Activated naive CD8-positive, alpha-beta T cell (primary cell): ENCODE results near the gene ZNF232.
"Not testable (repeated sequence)": the region's sequence is repeated elsewhere in the genome, so short reads cannot be mapped to it uniquely, and the experiment has no call there.

Source experiments
- H3K27ac Mint-ChIP-seq: one replicate; pipeline ENCODE4 v1.8.0; 2021; ENCODE audit warnings: mixed read lengths
- H3K27me3 Mint-ChIP-seq: one replicate; pipeline ENCODE4 v1.8.0; 2021; ENCODE audit warnings: mixed read lengths
- H3K36me3 Mint-ChIP-seq: one replicate; pipeline ENCODE4 v1.8.0; 2021; ENCODE audit warnings: mixed read lengths
- H3K4me1 Mint-ChIP-seq: one replicate; pipeline ENCODE4 v1.8.0; 2021; ENCODE audit warnings: low read depth, mixed read lengths
- H3K4me3 Mint-ChIP-seq: one replicate; pipeline ENCODE4 v1.8.0; 2021; ENCODE audit warnings: mild to moderate bottlenecking, mixed read lengths
- H3K9me3 Mint-ChIP-seq: one replicate; pipeline ENCODE4 v1.8.0; 2021; ENCODE audit warnings: low read depth, mixed read lengths

Gene ZNF232

DNA sequence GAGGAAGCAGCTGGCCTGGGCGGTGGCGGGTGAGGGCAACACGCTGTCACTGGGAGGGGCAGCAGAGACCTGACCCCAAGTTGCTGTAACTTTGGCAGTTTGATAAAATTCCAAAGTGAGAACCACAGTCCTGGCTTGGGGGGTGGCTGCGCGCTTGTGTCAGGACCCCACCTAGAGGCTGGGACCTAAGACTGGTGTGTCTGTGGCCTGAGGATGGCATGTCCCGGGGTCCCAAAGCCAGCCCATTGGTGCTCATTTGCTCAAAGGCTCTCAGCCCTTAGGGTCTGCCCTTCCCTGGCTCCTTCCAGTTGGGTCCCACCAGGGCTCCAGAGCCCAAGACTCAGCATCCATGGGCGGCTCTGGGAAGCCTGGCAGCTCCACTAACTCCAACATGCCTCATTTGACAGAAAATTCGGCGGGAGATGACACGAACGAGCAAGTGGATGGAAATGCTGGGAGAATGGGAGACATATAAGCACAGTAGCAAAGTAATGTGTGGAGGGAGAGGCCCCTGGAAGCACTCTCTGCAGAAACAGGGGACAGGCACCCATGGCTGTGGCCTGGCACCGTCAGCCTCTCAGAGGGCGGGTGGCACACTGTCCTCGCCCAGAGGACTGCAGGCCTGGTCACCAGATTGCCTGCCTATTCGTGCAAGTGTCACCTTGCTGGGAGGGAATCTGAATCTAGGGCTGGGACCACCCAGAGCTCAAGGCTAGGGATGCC, 21.0 kb upstream of the ZNF232 start:
- not testable (repeated sequence) for H3K4me1 Mint-ChIP-seq, H3K27me3 Mint-ChIP-seq, H3K9me3 Mint-ChIP-seq, H3K27ac Mint-ChIP-seq, H3K36me3 Mint-ChIP-seq, H3K4me3 Mint-ChIP-seq

DNA sequence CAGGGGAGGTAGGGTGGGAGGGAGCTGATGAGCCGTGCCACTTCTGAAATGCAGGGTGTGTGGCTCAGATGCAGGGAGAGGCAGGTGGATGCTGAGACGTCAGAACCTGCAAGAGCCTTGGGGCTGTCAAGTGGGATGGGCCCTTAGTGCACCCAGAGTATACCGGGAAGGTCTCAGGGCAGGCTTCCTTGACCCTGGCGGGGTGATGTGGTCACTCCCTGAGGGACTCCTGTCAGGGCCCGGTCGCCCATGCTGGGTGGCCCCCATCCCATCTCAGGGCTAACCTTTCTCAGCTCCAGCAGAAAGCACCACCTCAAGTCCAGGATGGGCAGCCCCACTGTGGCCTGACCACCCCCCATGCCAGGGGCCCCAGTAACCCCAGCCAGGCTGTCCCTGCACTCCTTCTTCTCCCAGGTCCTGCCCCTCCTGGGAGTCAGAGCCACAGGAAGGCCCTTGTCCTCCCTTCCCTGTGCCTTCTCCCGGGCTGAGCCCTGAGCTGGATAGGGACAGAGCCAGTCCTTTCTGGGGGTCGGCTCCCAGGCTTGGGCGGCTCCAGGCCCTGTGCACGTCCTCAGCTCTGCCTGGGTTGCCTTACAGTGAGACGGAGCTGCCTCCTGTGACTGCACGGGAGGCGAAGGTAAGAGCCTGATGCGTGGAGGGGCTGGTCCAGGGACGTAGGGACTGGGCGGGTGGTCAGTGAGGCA, 20.3 kb upstream of the ZNF232 start:
- not testable (repeated sequence) for H3K27me3 Mint-ChIP-seq, H3K36me3 Mint-ChIP-seq, H3K4me1 Mint-ChIP-seq, H3K27ac Mint-ChIP-seq, H3K9me3 Mint-ChIP-seq, H3K4me3 Mint-ChIP-seq

DNA sequence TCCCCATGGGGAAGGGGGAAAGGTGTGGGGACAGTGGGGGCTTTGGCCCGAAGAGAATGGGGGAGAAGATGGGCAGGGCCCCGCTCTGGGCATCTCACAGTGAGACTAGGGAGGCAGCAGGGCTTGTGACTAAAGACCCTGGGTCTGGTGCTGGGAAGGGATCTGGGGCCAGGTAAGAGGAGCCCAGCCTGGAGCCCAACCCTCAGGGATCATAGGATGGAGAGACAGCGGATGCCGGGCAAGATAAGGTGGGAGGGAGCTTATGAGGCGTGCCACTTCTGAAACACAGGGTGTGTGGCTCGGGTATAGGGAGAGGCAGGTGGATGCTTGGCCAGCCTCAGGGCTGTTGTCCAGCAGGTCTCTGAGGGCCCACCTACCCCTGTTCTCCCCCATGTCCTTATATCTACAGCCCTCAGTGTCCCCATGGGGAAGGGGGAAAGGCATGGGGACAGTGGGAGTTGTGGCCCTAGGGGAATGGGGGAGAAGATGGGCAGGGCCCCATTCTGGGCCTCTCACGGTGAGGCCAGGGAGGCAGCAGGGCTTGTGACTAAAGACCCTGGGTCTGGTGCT, 19.6 kb upstream of the ZNF232 start:
- peaks cover 4% of the 10 kb centered on the region for H3K27me3 Mint-ChIP-seq
- no peaks in the 10 kb centered on the region for H3K9me3 Mint-ChIP-seq
- no peak overlapping the region for H3K4me3 Mint-ChIP-seq
- H3K27ac Mint-ChIP-seq = no peak overlapping the region
- H3K4me1 Mint-ChIP-seq = no peaks in the 10 kb centered on the region
- H3K36me3 Mint-ChIP-seq = no peaks in the 10 kb centered on the region

DNA sequence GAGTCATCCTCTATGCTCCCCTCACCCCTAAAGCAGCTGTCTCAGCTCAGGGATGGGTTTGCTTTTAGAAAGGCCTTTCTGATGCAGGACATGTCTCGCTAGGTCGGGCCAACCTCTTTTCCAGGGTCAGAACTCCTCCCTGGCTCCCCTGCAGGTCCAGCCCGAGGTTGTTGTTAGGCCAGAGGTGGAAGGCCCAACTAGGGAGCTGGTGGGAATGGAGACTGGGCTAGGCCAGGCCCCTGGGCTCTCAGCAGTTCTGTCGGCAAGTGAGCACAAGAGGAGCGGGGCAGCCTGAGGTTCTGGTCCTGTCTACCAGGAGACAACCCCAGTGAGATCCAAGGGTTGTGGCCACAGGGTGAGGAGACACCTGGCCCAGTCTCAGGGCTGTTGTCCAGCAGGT, 19.0 kb upstream of the ZNF232 start:
- not testable (repeated sequence) for H3K4me3 Mint-ChIP-seq, H3K4me1 Mint-ChIP-seq, H3K27me3 Mint-ChIP-seq, H3K9me3 Mint-ChIP-seq, H3K36me3 Mint-ChIP-seq, H3K27ac Mint-ChIP-seq

DNA sequence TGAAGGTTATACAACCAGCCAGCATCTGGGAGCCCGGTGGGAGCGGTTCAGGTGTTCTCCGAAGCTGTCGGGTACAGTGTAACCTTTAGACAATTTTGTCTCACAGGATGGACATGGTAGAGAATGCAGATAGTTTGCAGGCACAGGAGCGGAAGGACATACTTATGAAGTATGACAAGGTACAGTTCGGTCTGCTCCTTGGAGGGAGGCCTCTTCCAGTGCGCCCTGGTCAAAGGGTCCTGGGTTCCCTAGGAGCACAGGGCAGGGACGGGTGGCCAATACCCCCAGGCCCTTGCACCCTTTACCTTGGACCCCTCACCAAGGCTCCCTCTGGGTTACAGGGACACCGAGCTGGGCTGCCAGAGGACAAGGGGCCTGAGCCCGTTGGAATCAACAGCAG, 18.6 kb upstream of the ZNF232 start:
- not testable (repeated sequence) for H3K27ac Mint-ChIP-seq, H3K36me3 Mint-ChIP-seq, H3K4me1 Mint-ChIP-seq, H3K4me3 Mint-ChIP-seq, H3K27me3 Mint-ChIP-seq, H3K9me3 Mint-ChIP-seq

DNA sequence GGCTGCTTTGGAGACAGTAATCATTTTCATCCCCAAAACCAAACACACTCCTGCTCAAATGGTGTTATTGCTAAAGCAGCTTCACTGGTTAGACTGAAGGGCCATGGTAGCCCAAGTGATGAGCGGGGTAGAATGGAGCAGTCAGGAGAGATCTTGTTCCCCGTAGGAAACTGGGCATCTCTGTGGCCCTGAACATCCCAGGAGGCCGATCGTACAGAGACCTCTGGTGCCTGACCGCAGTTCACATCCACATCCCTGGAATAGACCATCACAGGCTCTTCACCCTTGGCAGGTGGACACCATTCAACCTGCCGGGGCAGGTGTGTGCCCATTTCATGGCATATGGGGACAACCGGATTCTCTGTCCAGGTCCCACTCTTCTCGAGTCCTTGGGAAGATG, 18.1 kb upstream of the ZNF232 start:
- not testable (repeated sequence) for H3K4me3 Mint-ChIP-seq, H3K9me3 Mint-ChIP-seq, H3K36me3 Mint-ChIP-seq, H3K27me3 Mint-ChIP-seq, H3K27ac Mint-ChIP-seq, H3K4me1 Mint-ChIP-seq

DNA sequence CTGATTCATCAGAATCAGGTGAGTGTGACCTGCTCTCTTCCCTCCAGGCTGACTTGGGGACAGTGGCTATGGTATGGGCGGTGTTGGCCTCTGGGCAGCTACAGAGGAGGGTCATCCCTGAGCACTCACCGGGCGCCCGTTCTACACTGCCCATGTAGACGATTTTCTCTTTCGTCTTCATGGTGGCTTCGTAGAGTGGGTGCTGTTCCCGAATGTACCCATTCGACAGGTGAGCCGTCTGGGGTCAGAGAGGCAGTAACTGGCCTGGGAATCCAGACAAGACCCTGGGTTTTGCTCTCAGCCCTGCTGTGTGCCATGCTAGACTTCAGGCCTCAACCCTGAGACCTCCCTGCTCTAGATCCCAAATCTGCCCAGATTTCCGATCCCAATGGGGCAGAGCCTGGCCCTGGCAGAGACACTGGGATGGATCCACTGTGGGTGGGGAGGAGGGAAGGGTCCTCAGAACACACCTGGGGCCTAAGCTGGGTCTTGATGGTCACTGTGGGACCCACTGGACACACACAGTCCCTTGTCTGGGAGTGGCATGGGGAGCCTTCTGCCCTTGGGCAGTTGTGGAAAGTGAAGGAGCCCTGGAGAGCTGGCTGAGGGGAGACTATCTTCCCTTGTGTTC, 17.3 kb upstream of the ZNF232 start:
- Mint-ChIP-seq H3K27me3 (peaks cover 8% of the 10 kb centered on the region), H3K4me1 (peaks cover 2% of the 10 kb centered on the region), H3K27ac (no peak overlapping the region), H3K36me3 (no peaks in the 10 kb centered on the region), H3K4me3 (no peak overlapping the region), H3K9me3 (no peaks in the 10 kb centered on the region)

DNA sequence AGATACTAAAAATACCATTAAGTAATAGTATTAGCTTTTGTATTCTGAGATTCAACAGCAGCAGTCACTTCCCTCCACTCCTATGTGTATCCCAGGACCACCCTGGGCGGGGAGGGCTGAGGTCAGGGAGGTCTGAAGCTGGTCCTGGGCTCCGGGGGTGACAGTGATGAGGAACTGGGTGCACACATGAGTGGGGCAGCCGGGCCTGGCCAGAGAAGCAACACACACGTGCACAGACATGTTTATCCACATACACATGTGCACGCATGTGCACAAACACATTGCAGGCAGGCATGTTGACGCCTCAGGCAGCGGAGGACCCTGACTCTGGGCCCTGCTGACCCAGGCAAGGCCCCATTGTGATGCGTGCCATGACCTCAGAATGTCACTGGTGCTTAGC, 16.7 kb upstream of the ZNF232 start:
- not testable (repeated sequence) for H3K4me1 Mint-ChIP-seq, H3K36me3 Mint-ChIP-seq, H3K27ac Mint-ChIP-seq, H3K4me3 Mint-ChIP-seq, H3K9me3 Mint-ChIP-seq
- peaks cover 11% of the 10 kb centered on the region for H3K27me3 Mint-ChIP-seq

DNA sequence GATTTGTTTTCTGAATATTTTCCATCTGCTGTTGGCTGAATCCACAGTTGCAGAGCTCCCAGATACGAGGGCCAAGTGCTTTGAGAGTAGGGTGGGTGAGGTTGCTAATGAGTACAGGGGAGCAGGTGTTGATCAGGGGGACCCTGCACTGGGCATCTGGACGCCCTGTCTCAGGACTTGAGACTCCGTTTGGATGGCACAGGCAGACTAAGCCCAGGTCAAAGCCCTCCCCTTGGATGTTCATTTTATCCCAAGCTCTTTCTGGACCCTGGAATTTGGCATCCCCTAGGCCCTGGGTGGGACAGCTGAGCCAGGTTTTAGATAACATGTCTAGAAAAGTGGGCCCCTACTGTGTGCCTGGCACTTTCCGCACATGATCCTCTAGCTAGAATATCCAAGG, 16.2 kb upstream of the ZNF232 start:
- H3K4me1 Mint-ChIP-seq = peaks cover 2% of the 10 kb centered on the region

DNA sequence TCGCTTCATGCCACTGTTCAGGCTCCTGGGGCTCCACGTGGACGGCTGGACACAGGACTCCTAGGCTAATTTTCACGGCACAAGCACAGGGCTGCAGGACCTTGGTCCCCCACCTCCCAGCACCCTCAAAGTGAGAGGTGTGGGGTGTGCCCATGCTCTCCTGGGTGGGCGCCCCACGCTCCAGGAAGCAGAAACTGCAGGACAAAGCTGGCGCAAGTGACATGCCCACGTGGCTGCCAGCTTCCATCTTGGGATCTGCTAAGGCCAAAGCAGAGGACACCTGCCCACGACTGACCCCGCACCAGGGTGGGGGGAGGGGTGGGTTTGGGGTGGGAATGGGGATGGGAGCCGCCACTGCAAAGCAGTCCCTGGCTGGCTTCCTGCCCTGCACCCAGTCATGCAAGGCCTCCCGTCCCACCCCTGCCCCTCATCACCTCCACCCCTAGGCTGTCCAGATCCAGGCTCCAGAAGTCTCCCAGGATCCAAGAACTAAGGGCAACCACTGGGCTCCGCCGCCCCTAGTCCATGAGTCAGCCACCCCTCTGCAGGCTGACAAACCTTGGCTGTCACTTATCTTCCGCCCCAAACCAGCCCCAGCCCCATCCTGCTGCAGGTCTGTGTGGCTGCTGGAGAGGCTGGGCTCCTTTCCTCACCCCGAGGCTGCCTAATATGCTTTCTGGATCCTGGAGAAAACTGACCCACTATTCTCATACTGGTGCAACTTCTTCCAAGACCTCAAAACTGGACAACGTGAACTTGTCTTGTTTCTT, 15.2 kb upstream of the ZNF232 start:
- Mint-ChIP-seq H3K27ac (no peak overlapping the region), H3K36me3 (no peaks in the 10 kb centered on the region), H3K4me1 (peaks cover 2% of the 10 kb centered on the region), H3K4me3 (no peak overlapping the region), H3K27me3 (peaks cover 11% of the 10 kb centered on the region), H3K9me3 (no peaks in the 10 kb centered on the region)

More for the DNA sequence above, 16.2 kb upstream of the ZNF232 start:
- Mint-ChIP-seq H3K27me3 (peaks cover 11% of the 10 kb centered on the region), H3K36me3 (no peaks in the 10 kb centered on the region), H3K9me3 (no peaks in the 10 kb centered on the region), H3K4me3 (no peak overlapping the region), H3K27ac (no peak overlapping the region)

DNA sequence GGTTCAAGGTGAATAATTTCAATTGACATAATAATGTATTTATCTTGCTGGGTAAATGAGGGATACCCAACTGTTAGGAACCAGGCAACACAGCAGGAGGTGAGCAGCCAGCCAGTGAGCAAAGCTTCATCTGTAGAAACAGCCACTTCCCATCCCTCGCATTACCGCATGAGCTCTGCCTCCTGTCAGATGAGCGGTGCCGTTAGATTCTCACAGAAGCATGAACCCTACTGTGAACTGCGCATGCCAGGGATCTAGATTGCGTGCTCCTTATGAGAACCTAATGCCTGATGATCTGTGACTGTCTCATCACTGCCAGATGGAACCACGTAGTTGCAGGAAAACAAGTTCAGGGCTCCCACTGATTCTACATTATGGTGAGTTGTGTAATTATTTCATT, 13.2 kb upstream of the ZNF232 start:
- H3K27me3 Mint-ChIP-seq = peaks cover 15% of the 10 kb centered on the region
- not testable (repeated sequence) for H3K4me3 Mint-ChIP-seq, H3K9me3 Mint-ChIP-seq, H3K27ac Mint-ChIP-seq, H3K4me1 Mint-ChIP-seq, H3K36me3 Mint-ChIP-seq

DNA sequence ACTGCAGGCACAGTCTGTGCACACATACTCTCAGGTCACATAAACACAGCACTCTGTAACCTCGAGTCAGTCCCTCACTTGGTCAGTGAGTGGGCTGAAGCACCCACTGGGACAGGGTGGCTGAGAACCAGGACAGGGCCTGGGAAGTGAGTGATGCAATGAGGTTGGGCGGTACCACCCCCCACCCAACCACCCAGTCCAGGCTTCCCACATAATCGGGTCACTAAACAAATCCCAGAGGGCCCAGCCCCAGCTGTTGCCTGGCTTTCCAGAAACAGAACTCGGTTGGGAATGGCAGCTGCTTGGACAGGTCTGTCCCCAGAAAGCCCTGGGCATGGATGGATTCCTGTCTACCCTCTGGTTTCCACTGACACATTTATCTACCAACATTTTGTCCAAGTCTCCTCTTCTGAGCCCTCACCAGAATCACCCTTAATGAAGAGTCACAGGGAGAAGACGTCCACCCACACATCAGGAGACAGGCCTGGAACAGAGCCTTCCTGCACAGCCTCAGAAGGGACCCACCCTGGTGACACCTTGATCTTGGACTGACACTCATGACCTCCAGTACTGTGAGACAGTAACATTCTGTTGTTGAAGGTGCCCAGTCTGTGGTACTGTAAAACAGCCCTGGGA, 12.6 kb upstream of the ZNF232 start:
- H3K9me3 Mint-ChIP-seq, H3K27ac Mint-ChIP-seq, H3K4me3 Mint-ChIP-seq, H3K36me3 Mint-ChIP-seq, H3K4me1 Mint-ChIP-seq: not testable (repeated sequence)
- peaks cover 15% of the 10 kb centered on the region for H3K27me3 Mint-ChIP-seq

DNA sequence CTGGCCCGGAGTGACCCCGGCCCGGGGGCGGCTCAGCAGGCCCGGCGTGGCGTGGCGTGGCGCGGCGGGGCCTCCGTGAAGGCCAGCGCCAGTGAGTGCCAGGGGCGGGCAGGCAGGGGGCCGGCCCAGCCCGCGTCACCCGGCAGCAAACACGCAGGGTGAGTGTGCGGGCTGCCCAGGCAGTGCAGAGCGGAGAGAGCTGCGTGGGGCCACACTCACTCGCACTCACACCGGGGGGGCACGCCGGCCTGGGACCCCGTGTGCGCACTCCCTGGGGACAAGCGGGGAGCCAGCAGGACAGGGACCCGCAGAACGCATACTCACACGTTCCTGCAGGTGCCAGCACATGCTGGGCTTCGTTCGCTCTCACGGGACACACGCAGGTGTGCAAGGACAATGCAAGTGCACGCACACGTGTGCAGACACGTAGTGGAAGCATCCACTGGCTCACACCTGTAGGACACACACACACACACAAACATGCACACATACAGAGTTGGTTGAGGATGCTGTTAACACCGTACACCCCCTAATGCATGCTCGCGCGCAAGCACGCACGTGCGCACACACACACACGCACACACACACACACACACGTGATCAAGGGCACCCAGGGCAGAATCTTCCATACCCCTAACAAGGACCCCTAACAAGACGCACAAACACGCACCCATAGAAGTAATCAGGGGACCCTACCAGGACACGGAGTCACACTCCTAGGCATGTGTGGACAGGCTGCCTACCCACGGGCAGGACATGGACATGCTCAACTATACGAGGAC, 11.9 kb upstream of the ZNF232 start:
- Mint-ChIP-seq H3K27ac (no peak overlapping the region), H3K4me1 (peaks cover 2% of the 10 kb centered on the region), H3K27me3 (peaks cover 15% of the 10 kb centered on the region), H3K9me3 (no peaks in the 10 kb centered on the region), H3K36me3 (peaks cover 5% of the 10 kb centered on the region), H3K4me3 (no peak overlapping the region)
